HG03025 (cell line): ENCODE measurements around the gene CMTM1.

Experiments used
- ATAC-seq: cut with Tn5 transposase; IDR thresholded peaks from one replicate; pipeline ENCODE4 v1.9.1; 2021; ENCODE audit warnings: mild to moderate bottlenecking, moderate library complexity; ENCODE audit not compliant: unreplicated experiment, low FRiP score

Gene CMTM1

GRCh38 chr16:66566051-66566901, at the start of gene CMTM1:
Gene CMTM1 (plus strand): TSS chr16:66566439. CDS start chr16:66566514, 75 bp downstream.
- no peak for ATAC-seq

DNA sequence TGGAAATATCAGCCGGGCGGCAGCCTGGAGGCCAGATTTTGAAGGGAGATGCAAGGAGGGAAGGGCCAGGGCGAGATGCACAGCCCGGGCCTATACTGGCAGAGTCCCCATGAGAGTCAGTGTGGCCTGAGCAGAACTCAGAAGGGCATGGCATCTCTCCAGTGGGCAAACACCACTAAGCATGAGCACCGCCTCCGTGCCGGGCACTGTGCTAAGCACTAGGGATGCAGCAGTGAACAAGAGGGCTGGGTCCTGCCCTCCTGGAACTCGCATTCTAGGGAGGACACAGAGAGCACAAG, 49.8 kb upstream of the CMTM1 start:
- ATAC-seq: peak; percentile 6

DNA sequence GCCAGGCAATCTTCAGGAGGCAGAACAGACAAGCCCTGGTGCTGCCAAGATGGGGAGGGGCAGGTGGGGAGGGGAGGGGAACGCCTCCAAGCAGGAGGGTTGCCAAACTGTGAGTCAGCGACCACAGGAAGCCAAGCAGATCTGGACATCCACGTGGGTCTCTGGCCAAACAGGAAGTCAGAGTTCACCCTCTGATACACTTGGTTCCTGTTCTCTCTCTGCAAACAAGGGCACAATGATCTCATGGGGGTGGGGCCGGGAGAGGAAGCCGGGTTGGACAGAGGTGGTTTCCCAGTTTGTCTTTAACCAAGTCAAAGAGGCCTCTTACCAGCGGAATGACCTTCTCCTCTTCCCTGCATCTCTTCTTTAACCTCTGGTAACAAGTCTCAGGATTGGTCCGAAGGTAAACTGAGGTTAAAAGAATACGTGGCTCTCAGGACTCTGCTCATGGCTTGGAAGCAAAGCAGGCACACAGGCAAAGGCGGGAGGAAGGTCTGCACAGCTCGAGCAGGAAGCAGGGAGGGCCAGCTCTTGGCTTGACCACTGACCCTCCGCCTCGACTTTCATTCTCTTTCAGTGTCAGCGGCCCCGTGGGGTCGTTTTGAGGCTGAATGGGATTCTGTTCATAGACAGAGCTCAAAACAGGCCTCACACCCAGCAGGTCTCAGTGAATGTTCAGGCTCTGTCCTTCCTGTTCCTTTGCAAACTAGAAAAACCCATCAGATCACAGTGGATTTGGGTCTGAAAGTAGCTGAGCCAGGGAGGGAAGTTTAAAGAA, 49.2 kb upstream of the CMTM1 start:
- ATAC-seq: peak; percentile 92

DNA sequence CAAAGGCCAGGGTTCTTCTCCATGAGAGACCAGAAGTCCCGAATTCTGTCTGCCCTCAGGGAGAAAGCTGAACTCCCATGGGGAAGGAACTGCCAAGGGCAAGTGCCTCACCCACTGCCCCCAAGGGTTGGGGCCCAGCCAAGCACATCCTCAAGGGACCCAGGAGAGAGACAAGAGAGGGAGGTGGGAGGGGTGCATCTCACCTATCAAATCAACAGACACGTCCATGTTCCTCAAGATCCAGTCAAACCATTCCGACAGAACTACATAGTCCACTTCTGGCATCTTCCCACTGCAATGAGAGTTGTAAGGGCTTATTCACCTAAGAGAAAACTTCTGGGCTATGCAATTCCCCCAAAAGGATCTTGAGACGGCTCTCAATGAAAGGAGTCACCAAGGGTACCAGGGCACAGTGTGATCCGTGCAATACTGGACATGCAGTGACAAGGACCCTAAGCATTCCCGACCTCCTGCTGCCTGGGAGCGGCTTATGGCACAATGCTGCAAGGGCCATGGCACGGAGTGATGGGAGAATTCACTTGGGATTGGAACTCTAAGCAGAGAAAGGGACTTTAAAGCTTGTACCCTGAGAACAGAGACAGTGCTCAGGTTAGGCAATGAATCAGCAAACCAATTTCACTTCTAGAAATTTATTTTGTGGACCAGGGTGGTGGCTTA, 48.5 kb upstream of the CMTM1 start:
- no peak for ATAC-seq

DNA sequence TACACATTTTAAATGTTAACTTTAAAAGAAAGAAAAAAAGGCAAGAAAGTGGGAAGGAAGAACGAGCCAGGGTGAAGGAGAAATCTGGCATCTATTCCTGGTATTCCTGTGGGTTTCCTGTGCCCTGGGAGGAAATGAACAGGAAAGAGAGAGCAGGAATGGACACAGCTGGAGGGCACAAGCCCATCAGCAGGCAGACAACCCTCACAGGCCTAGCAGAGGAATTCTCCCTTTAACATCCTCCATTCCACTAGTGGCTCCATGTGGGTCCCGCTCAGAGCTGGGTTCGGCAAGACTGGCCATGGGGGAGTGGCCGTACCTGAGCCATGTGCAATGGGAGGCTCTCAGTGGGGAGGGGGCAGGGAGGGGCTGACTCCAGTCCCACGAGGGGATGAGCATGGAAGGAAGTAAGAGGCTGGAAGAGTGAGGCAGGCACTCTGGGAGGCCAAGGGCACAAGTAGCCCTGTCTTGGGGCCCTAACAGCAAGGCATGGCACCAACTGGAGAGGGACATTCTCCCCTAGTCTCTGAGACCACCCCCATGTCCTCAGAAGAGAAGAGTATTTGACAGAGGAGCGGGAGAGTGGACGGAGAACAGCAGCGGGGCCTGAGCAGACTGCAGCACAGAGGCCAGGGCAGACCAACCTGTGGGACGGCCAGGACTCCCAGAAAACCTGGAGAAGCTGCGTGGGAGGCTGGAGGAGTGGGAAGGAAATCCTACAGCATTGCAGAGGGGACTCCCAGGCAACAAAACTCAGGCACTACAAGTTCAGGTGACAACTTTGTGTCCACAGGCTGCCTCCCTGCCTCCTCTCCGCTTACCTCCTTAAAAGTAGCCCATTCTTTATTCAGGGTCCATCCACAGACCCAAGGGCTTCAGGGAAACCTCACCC, 46.5 kb upstream of the CMTM1 start:
- ATAC-seq: no peak

GRCh38 chr16:66520406-66521170, 45.7 kb upstream of the CMTM1 start:
- ATAC-seq: no peak

DNA sequence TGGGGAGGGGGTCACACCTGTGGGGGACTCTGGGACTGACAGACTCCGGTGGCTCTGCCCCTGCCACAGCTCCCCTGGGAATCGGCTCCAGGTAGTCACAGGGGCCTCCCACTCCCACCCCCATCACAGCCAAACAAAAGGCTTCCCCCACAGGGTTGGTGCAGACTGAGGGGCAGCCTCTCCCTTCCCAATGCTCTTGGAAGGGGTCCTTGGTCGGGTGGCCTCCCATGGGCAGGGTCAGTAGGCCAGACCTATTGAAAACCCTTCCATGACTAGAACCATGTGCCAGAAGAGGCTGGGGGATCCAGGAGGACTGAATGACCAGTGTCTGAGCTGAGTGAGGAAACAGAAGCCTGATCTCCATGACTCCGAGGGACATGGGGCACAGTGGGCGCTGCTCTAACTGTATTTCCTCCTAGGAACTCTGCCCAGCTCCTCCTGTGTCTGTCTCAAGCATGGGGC, 45.0 kb upstream of the CMTM1 start:
- no peak for ATAC-seq

DNA sequence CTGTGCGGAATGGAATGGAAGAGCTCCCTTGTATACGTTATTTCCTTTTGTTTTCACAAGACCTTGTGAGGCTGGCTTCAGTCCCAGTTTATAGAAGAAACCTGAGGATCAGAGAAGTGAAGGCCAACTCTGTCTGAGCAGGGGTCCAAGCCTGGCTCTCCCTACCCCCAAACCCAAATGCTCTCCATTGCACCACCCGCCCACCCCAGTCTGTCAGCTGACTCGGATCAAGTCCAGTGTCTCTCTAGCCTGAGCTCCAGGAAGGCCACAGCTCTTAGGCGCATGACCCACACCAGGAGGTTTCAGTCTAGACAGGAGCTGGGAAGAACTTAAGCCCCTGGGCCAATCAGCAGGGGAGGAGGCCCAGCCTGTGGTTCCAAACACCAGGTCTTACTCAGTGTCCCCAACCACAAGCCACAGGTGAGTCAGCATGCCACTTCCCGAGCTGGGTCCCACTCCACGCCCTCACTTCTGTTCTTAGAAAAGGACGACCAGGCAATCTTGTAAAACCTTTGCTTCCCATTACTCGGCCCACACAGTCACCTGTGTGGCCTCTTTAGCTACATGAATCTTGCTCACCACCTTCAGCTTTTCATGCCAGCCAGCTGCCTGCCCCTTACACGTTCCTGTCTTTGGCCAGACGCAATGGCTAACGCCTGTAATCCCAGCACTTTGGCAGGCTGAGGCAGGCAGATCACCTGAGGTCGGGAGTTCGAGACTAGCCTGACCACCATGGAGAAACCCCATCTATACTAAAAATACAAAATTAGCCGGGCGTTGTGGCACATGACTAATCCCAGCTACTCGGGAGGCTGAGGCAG, 44.1 kb upstream of the CMTM1 start:
- peak; percentile 64 for ATAC-seq

DNA sequence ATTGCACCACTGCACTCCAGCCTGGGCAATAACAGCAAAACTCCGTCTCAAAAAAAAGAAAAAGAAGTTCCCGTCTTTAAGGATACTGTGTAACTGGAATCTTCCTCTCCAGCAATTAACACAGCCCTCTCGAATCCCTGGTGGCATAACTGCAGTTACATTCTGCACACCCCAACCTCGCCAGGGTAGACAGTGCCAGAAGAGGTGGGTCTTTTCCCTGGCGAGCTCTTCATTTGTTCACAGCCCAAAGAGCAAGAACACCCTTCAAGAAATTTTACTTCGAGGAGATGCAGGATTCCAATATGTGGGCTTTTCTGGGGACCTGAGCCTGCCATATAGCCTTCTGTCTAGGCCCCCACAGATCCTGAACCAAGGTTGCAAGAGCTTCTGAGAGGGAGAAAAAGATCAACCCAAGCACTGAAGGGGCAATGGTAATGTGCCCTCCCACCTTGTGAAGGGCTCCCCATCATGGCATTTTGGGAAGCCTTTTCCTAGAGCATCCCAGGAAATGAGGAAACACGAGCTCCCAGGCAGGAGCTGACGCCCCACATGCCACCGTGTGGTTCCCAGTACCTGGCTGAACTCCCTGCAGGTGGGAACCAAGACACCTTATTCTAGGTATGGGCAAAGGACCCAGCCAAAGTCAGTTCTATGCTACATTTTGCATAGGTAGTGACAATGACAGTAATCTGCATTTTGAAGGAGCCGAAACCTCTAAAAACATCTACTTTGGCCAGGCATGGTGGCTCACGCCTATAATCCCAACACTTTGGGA, 43.2 kb upstream of the CMTM1 start:
- no peak for ATAC-seq

GRCh38 chr16:66523861-66524354, 42.3 kb upstream of the CMTM1 start:
- ATAC-seq: no peak

GRCh38 chr16:66524601-66525164, 41.6 kb upstream of the CMTM1 start:
- peak; percentile 34 for ATAC-seq

- no peak for ATAC-seq
These were observed 40.7 kb upstream of the CMTM1 start for GRCh38 chr16:66525396-66526180.

GRCh38 chr16:66528294-66528693, 37.9 kb upstream of the CMTM1 start:
- no peak for ATAC-seq

DNA sequence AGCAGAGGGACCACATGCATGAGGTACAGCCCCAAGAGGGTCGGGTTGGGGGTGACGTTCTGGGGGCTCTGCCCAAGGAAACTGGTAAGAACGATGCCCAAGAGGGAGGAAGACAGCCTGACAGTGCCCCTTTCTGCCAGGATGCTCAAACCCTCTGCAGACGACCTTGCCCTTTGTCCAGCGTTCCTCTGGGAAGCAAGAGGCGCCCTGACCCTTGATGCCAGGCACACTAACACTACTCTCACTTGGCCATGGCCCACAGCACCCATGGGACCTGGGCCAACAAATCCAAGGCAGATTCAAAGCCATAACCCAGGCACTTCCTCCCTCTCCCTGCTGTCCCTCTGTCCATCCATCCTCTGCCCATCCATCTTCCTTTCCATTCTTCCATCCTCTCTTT, 36.8 kb upstream of the CMTM1 start:
- no peak for ATAC-seq

DNA sequence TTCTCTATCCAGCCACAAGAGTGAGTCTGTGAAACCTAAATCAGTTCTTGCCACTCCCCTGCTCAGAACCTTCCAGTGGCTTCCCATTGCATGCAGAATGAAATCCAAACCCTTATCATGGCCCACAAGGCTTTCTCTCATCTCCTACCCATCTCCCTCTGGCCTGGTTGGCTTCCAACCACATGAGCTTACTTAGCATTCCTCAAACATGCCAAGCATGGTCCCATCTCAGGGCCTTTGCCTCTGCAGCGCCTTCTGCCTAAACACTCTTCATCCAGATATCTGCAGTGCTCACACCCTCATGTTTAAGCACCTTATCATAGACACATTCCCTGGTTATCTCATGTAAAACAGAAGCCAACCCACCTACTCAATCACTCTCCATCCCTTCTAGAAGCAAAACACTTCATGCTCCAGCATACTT, 31.9 kb upstream of the CMTM1 start:
- no peak for ATAC-seq

DNA sequence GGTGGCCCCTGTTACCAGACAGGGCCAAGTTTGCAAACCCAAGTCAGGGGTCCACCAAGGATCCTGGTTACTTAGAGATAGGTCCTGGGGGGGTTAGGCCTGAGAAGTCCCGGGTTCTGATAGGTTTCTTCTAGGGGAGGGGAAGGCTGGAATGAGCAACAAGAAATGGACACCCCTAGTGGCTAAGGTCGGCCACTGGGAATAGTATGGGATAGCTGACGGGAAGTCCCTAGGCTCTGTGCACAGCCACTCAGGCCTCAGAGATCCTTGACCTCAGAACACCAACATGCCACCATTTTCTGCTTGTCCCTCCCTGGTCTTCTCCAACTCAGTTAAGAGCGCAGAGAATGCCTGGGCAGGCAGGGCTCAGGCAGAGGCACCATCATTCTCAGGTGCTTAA, 29.7 kb upstream of the CMTM1 start:
- no peak for ATAC-seq

- ATAC-seq: no peak
These were observed 29.0 kb upstream of the CMTM1 start for GRCh38 chr16:66537236-66537635.
